HCT116 (cell line): ENCODE results near the gene GSK3A. TPM values are rescaled to one million over a fixed set of nuclear protein-coding genes. Genes with fewer than 3 reads are reported as not detected.

Experiments
- ATAC-seq: fragments of 200-7000 bp; cut with Tn5 transposase; 2 replicates; pipeline ENCODE4 v1.9.1; 2020; ENCODE audit warnings: mild to moderate bottlenecking, moderate library complexity
- BruUV-seq: library from RNA; stranded (reverse); fragments of 400-500 nt; replicated peaks from 2 replicates; lab custom pipeline; 2021; lab: Mats Ljungman, UMichigan
- CTCF ChIA-PET: fragments of 300-600 bp; sonication (Branson Sonifier 250); formaldehyde crosslinking; loops from one replicate; lab custom pipeline; 2021; ENCODE audit warnings: antibody characterized with exemption; lab: Charles Lee
- POLR2A ChIA-PET: fragments of 300-600, 350-600 bp; sonication (Branson Sonifier 250); formaldehyde crosslinking; loops from one replicate; lab custom pipeline; 2021; ENCODE audit warnings: antibody characterized with exemption; lab: Charles Lee
- RAD21 ChIA-PET, 2 experiments: fragments of 300-600 bp; sonication (Branson Sonifier 250); formaldehyde crosslinking; loops; one replicate each; lab custom pipeline; 2023; ENCODE audit warnings: low total read pairs in 2 of 2; ENCODE audit not compliant: uncharacterized antibody in 2 of 2, unreplicated experiment in 2 of 2, low non-redundant PET in 1 of 2; lab: Charles Lee
- DNase-seq: peaks from one replicate; pipeline ENCODE4 v3.0.0-alpha.2; 2010; ENCODE audit warnings: low read depth, low spot score
- H2AFZ ChIP-seq: fragments of 200-600 bp; shearing (Covaris generic), sonication (generic); 2 replicates; pipeline ENCODE4 v1.6.1; 2017; ENCODE audit warnings: low read depth, mixed run types, mixed read lengths, antibody characterized with exemption, low read length; ENCODE audit not compliant: poor library complexity, severe bottlenecking
- H3K27ac ChIP-seq: 2 replicates; pipeline ENCODE4 v1.5.1; 2012; ENCODE audit warnings: low read depth, low read length
- H3K27me3 ChIP-seq: fragments of 200-600 bp; sonication (generic); 2 replicates; pipeline ENCODE4 v1.6.1; 2016; ENCODE audit warnings: mixed run types, low read length, mixed read lengths; ENCODE audit not compliant: insufficient read depth
- H3K36me3 ChIP-seq, 2 experiments: fragments of 200-500 bp in 1 of 2; fragments of 200-600 bp in 1 of 2; sonication (Bioruptor generic) in 1 of 2; sonication (generic) in 1 of 2; 2 replicates each; pipeline versions ENCODE4 v1.5.1 to v1.6.1; 2014 to 2016; ENCODE audit warnings: low read length in 2 of 2, inconsistent platforms in 1 of 2, mixed read lengths in 1 of 2, mixed run types in 1 of 2; ENCODE audit not compliant: insufficient read depth in 2 of 2, control insufficient read depth in 1 of 2
- H3K4me1 ChIP-seq, 2 experiments: fragments of 200-600 bp in 1 of 2; sonication (generic) in 1 of 2; 2 replicates each; pipeline versions ENCODE4 v1.5.1 to v1.6.1; 2012 to 2017; ENCODE audit warnings: low read length in 2 of 2, inconsistent platforms in 1 of 2, mild to moderate bottlenecking in 1 of 2, mixed read lengths in 1 of 2, mixed run types in 1 of 2, moderate library complexity in 1 of 2; ENCODE audit not compliant: insufficient read depth in 2 of 2, control insufficient read depth in 1 of 2
- H3K4me2 ChIP-seq: fragments of 200-600 bp; sonication (generic); 2 replicates; pipeline ENCODE4 v1.6.1; 2017; ENCODE audit warnings: mixed run types, low read length, mixed read lengths
- H3K4me3 ChIP-seq, 2 experiments: fragments of 200-600 bp in 1 of 2; sonication (generic) in 1 of 2; replicated peaks in 1 of 2; 2 replicates each; pipeline ENCODE4 v1.5.1; 2011 to 2016; ENCODE audit warnings: low read length in 2 of 2, control low read depth in 1 of 2, low read depth in 1 of 2, mild to moderate bottlenecking in 1 of 2, mixed read lengths in 1 of 2, mixed run types in 1 of 2
- H3K79me2 ChIP-seq: fragments of 200-600 bp; sonication (generic); 2 replicates; pipeline ENCODE4 v1.6.1; 2017; ENCODE audit warnings: mild to moderate bottlenecking, mixed run types, low read length, moderate library complexity, mixed read lengths; ENCODE audit not compliant: insufficient read depth
- H3K9ac ChIP-seq: fragments of 200-600 bp; sonication (generic); 2 replicates; pipeline ENCODE4 v1.6.1; 2016; ENCODE audit warnings: low read length, mixed read lengths
- H3K9me2 ChIP-seq: fragments of 200-600 bp; sonication (generic), shearing (Covaris generic); 2 replicates; pipeline ENCODE4 v1.6.1; 2017; ENCODE audit warnings: mixed run types, mild to moderate bottlenecking, moderate library complexity; ENCODE audit not compliant: insufficient read depth
- H3K9me3 ChIP-seq, 2 experiments: fragments of 200-500 bp in 1 of 2; fragments of 200-600 bp in 1 of 2; sonication (Bioruptor generic) in 1 of 2; sonication (generic) in 1 of 2; 2 replicates each; pipeline ENCODE4 v1.6.1; 2014 to 2017; ENCODE audit warnings: low read length in 2 of 2, mixed read lengths in 2 of 2, inconsistent platforms in 1 of 2, low read depth in 1 of 2, mild to moderate bottlenecking in 1 of 2, mixed run types in 1 of 2, moderate library complexity in 1 of 2; ENCODE audit not compliant: control insufficient read depth in 1 of 2, insufficient read depth in 1 of 2
- H4K20me1 ChIP-seq: fragments of 200-600 bp; sonication (generic), shearing (Covaris generic); 2 replicates; pipeline ENCODE4 v1.6.1; 2017; ENCODE audit warnings: mixed run types, mild to moderate bottlenecking, moderate library complexity; ENCODE audit not compliant: insufficient read depth
- EGR1 ChIP-seq: IDR thresholded peaks from 2 replicates; pipeline ENCODE4 v1.6.1; 2012; ENCODE audit warnings: low read depth
- MAX ChIP-seq: IDR thresholded peaks from 2 replicates; pipeline ENCODE4 v1.6.1; 2012
- POLR2A ChIP-seq: IDR thresholded peaks from 2 replicates; pipeline ENCODE4 v1.7.0; 2011; ENCODE audit warnings: borderline replicate concordance; ENCODE audit not compliant: insufficient read depth, insufficient read length; ENCODE audit errors: extremely low read depth
- POLR2AphosphoS5 ChIP-seq: IDR thresholded peaks from 2 replicates; pipeline ENCODE4 v1.6.1; 2011; ENCODE audit warnings: mild to moderate bottlenecking, low read depth, low read length, moderate library complexity
- SP1 ChIP-seq: IDR thresholded peaks from 2 replicates; pipeline ENCODE4 v1.6.1; 2012; ENCODE audit warnings: low read depth
- TCF7L2 ChIP-seq: IDR thresholded peaks from 2 replicates; pipeline ENCODE4 v1.7.0; 2011; ENCODE audit warnings: borderline replicate concordance, inconsistent platforms; ENCODE audit not compliant: insufficient read depth, insufficient read length; ENCODE audit errors: extremely low read depth
- YY1 ChIP-seq: IDR thresholded peaks from 2 replicates; pipeline ENCODE4 v1.6.1; 2011; ENCODE audit warnings: low read length, low read depth, moderate library complexity, mild to moderate bottlenecking; ENCODE audit not compliant: insufficient replicate concordance; ENCODE audit errors: extremely low read depth
- intact Hi-C: fragments of 100-400 bp; cut with micrococcal nuclease; formaldehyde crosslinking; loops from 2 replicates; pipeline ENCODE4 v1.10.0; 2022
- total RNA-seq: library from RNA; stranded (reverse); gene quantifications from one replicate; pipeline ENCODE4 v1.2.1, GENCODE V29; 2021; ENCODE audit not compliant: unreplicated experiment

Gene GSK3A
- total RNA-seq, 1 experiment from 2014 or later: 57.2 TPM

GRCh38 chr19:42269478-42270345 lies 27.3 kb upstream of the GSK3A start:
- intact Hi-C loops: no loop called here
- no peaks in the 10 kb centered on the region for H3K27me3 ChIP-seq
- POLR2A ChIA-PET: interaction anchor here (0.5 to 1.6 kb wide), 4 partner anchors 10 to 21 kb away, joined by 3 to 4 read pairs (median 3); no protein-coding TSS in a partner anchor
- peak overlapping the region; percentile 90 for H3K27ac ChIP-seq
- no peaks in the 10 kb centered on the region for H4K20me1 ChIP-seq
- BruUV-seq: no TSS peak
- RAD21 ChIA-PET: interaction anchor here in 1 of 2 experiments (0.8 kb wide), 1 partner anchor 23 kb away, joined by 3 read pairs; no protein-coding TSS in a partner anchor
- CTCF ChIA-PET: interaction anchor here (2.1 kb wide), 1 partner anchor 9 kb away, joined by 22 read pairs; no protein-coding TSS in a partner anchor
- H3K4me3 ChIP-seq: peak overlapping the region; percentile 74 to 80
- ATAC-seq (no peak), DNase-seq (no peak)
- H2AFZ ChIP-seq: no peak overlapping the region
- H3K36me3 ChIP-seq: peaks cover 0 to 5% of the 10 kb centered on the region in 2 experiments; a peak in 2 of 4 replicates
- TF ChIP-seq EGR1 (no peak), MAX (no peak), POLR2AphosphoS5 (peak; percentile 1; the same call in 1 of the 2 replicates)
- H3K4me2 ChIP-seq: peak overlapping the region; percentile 93
- H3K79me2 ChIP-seq: peaks cover 16% of the 10 kb centered on the region
- H3K9me2 ChIP-seq: no peaks in the 10 kb centered on the region
- H3K4me1 ChIP-seq: peaks cover 23 to 32% of the 10 kb centered on the region in 2 experiments
- no peaks in the 10 kb centered on the region for H3K9me3 ChIP-seq
- peak overlapping the region; percentile 73 for H3K9ac ChIP-seq

- Histone ChIP-seq H3K36me3 (no peaks in the 10 kb centered on the region), H3K4me2 (peak within 1 kb of the TSS; percentile 93), H2AFZ (no peak within 1 kb of the TSS), H3K27ac (peak within 1 kb of the TSS; percentile 90), H3K27me3 (no peaks in the 10 kb centered on the region), H3K9ac (peak within 1 kb of the TSS; percentile 74), H3K9me3 (no peaks in the 10 kb centered on the region), H3K9me2 (no peaks in the 10 kb centered on the region), H3K4me1 (peaks cover 23 to 32% of the 10 kb centered on the region in 2 experiments), H4K20me1 (no peaks in the 10 kb centered on the region), H3K79me2 (peaks cover 16% of the 10 kb centered on the region), H3K4me3 (peak within 1 kb of the TSS; percentile 74 to 80)
- BruUV-seq: TSS peak; percentile 73
- ChIA-PET CTCF (interaction anchor here (0.6 to 2.1 kb wide), 3 partner anchors 10 to 23 kb away, joined by 3 to 22 read pairs (median 3); no protein-coding TSS in a partner anchor), POLR2A (interaction anchor here (0.5 to 1.6 kb wide), 3 partner anchors 11 to 54 kb away, joined by 3 to 4 read pairs (median 3); no protein-coding TSS in a partner anchor), RAD21 (no interaction called here)
- TF ChIP-seq SP1: peak; percentile 100
- TF ChIP-seq POLR2A: no peak
- peak; percentile 14 for TF ChIP-seq TCF7L2
- peak; percentile 77 for TF ChIP-seq YY1
- DNase-seq (peak; percentile 100), ATAC-seq (peak; percentile 87)
- intact Hi-C loops: loop anchor here (1.0 kb wide), 1 partner anchor 11 kb away; no protein-coding TSS in a partner anchor
Measured at GRCh38 chr19:42268704-42269477, 26.5 kb upstream of the GSK3A start, which contains the start of gene CIC. TSS of gene CIC (plus strand) at chr19:42269252. CDS start at chr19:42271784, 2,532 bp downstream.
